SKM-1 treated with dmso at 0.1 percent for 144 hours (cell line): ENCODE results near the gene SCGB1C1.
"Not testable (repeated sequence)": the region's sequence is repeated elsewhere in the genome, so short reads cannot be mapped to it uniquely, and the experiment has no call there.

Experiments
- DNase-seq: peaks from one replicate; lab custom pipeline; 2025; ENCODE audit not compliant: unreplicated experiment; lab: John Stamatoyannopoulos, UW

Gene SCGB1C1

GRCh38 chr11:192674-193128 lies at the start of gene SCGB1C1:
Gene SCGB1C1 (plus strand): TSS chr11:193078. CDS start chr11:193100, 22 bp downstream.
- not testable (repeated sequence) for DNase-seq

DNA sequence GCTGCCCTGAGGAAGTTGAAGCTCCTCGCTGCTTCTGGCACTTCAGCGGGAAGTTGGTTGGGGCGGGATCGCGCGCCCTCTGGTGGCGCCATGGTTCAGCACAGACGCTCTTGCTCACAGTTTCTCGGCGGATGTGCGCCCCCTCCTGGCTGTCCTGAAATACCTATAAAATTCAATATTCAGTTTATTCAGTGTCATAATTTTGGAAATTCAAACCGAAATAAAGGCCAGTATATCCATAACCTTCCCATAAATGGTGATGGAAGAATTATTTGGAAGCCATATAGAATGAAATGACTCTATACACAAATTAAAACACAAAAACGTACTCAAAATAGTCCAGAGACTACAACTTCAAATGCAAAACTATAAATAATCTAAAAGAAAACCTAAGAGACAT lies 12.6 kb upstream of the SCGB1C1 start:
- not testable (repeated sequence) for DNase-seq

DNA sequence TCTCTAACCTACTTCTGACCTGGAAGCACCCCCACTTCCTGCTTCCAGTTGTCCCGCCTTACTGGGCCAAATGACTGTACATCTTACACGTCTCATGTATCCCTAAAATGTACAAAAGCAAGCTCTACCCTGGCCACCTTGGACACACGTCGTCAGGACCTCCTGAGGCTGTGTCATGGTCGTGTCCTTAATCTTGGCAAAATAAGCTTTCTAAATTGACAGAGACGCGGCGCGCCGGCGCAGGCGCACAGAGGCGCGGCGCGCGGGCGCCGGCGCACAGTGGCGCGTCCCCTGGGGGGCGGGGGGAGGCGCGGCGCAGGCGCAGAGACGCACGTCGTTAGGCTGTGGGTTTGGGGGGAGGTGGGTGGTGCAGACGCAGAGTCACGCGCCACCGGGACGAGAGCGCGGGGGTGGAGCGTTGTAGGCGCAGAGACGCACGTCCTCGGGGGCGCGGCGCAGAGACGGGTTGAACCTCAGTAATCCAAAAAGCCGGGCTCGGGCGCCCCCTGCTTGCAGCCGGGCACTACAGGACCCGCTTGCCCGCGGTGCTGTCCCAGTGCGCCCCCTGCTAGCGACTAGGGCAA lies 3.6 kb upstream of the SCGB1C1 start:
- not testable (repeated sequence) for DNase-seq

DNA sequence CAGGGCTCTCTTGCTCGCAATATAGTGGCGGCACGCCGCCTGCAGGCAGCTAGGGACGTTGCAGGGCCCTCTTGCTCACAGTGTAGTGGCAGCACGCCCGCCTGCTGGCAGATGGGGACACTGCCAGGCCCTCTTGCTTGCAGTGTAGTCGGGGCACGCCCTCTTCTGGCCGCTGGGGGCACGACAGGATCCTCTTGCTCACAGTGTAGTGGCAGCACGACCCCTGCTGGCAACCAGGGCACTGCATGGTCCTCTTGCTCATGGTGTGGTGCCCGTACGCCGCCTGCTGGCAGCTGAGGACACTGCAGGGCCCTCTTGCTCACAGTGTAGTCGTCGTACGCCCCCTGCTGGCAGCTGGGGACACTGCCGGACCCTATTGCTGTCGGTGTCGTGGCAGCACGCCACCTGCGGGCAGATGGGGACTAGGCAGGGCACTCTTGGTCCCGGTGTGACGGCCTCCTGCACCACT lies 3.0 kb upstream of the SCGB1C1 start:
- not testable (repeated sequence) for DNase-seq

GRCh38 chr11:190546-190945 lies 2.3 kb upstream of the SCGB1C1 start:
- not testable (repeated sequence) for DNase-seq

GRCh38 chr11:191490-192478 lies 1.1 kb upstream of the SCGB1C1 start:
- not testable (repeated sequence) for DNase-seq

DNA sequence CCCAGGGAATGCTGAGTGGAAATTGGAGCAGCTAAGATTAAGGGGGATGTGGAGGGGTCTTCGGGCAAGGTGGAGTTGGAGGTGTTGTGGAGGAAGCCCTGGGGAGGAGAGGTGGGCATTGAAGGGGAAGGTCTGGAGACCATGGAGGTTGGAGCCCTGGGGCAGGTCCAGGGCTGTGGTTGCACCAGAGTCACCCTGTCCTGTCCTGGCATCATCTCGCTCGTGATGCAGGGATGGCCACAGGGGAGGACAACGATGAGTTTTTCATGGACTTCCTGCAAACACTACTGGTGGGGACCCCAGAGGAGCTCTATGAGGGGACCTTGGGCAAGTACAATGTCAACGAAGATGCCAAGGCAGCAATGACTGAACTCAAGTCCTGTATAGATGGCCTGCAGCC lies 603 bp downstream of the SCGB1C1 start:
- DNase-seq: not testable (repeated sequence)

DNA sequence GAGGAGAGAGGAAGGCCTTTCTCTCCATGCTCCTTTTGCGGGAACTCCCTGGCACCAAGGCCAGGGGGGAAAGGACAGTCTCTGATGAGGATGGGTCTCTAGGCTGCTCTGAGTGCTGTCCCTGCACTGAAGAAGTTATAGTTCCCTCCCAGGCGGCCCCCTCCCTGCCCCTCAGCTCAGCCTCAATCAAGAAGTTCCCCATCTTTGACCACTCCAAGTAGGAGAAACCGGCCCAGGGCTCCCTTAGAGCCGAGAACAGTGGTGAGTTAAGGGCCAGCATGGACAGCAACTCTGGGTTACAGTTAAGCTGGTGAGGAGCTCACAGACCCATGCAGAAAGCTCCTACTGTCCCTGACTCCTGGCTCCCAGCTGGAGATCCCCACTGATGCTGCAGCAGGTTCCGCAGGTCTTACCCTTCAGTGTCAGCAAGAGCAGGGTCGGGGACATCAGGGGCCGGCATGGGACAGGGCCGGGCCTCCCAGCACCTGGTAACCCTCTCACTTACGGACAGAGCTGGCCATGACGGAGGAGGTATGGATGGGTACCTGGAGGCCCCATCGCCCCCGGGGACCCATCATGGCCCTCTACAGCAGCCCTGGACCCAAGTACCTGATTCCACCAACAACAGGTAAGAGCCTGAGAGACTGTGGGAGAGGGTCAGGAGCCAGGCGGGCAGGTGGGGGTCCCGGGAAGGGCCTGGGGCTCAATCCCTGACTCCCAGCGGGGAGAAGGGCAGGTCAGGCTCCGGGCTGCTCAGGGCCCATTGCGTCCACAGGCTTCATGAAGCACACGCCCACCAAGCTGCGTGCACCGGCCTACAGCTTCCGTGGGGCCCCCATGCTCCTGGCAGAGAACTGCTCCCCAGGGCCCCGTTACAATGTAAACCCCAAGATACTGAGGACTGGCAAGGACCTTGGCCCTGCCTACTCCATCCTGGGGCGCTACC lies 4.2 kb downstream of the SCGB1C1 start:
- no peak for DNase-seq

GRCh38 chr11:197741-198235 lies 4.9 kb downstream of the SCGB1C1 start:
- DNase-seq: no peak

DNA sequence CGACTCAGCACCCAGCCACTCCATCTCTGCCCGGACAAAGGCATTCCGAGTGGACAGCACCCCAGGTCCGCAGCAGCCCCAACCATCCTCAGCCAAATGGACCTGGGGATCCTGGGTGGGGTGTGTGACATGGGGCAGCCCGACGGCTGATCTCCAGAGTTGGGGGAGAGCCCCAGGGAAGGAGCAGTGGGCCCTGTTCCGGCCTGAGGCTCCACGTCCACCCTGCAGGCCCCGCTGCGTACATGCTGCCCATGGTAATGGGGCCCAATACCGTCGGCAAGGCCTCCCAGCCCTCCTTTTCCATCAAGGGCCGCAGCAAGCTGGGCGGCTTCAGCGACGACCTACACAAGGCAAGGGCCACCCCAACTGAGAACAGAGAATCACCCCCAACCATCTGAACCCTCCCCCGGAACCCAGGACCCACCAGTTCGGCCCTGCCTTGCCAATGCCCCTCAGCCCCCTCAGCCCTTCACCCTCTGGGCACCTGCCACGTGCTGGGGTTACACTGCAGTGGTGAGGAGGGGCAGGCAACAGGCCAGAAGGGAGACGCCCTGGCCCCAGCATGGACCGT lies 5.4 kb downstream of the SCGB1C1 start:
- no peak for DNase-seq

DNA sequence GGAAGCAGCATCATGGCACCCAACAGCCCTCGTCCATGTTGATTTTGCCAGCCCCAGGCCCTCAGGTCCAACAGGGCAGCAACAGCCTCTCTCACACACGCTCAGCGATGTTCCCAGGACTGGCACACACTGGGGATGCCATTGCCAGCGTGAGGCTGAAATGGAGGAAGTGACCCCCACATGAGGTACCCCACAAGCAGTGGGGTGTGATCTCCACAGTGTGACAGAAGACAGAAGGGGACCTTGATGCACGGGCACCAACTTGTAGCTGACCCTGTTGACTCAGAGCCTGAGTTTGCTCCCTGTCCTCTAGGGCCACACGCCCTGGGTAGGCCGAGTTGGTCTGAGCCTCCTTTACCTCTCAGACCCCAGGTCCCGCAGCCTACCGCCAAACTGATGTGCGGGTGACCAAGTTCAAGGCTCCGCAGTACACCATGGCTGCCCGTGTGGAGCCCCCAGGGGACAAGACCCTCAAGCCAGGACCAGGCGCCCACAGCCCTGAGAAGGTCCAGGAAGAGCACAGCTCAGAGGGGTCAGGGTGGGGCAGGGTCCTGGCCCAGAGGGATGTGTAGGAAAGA lies 6.2 kb downstream of the SCGB1C1 start:
- no peak for DNase-seq

GRCh38 chr11:199782-200181 lies 6.9 kb downstream of the SCGB1C1 start:
- DNase-seq: no peak

- DNase-seq: no peak
Observed at GRCh38 chr11:200224-201003, 7.5 kb downstream of the SCGB1C1 start.

- DNase-seq: no peak
Observed at GRCh38 chr11:201966-202365, 9.1 kb downstream of the SCGB1C1 start.

- no peak for DNase-seq
Observed at GRCh38 chr11:202490-202889, 9.6 kb downstream of the SCGB1C1 start.

DNA sequence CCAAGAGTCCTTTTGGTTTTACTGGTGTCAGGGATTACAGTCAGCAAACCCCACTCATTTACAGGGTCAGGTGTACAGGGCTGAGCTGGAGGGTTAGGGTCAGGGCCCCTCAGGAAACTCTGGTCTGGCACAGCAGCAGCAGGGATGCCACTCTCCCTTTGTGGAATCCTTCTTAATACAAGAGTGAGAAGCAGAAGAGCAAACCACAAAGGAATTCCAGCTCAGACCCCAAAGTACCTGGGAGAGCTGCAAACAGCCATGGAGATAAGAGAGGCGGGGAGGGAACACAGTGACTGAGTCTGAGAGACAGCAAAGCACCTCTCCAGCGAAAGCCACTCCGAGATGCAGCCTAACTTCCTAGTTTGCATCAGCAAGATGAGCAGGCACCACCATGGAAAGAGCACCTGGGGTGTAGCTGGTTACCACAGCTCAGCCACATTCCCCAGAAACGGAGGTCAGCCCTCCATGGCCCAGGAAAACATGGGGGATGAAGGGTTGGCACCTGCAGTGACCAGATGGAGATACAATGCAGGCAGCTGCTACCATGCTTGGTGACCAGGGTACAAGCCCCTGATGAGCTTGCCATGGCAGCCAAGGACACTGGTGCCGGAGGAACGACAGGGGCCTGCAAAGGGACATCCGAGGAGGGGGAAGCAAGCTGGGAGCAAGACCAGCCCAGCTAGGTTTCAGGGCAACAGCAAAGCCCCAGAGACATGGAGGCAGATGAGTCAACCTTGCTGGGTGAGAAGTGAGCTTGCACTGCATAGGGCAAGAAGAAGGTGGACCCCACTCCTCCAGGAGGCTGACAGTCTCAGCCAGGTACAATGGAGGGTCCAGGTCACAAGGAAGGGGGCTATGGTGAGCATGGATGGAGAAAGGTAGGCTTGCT lies 10.4 kb downstream of the SCGB1C1 start:
- DNase-seq: no peak

DNA sequence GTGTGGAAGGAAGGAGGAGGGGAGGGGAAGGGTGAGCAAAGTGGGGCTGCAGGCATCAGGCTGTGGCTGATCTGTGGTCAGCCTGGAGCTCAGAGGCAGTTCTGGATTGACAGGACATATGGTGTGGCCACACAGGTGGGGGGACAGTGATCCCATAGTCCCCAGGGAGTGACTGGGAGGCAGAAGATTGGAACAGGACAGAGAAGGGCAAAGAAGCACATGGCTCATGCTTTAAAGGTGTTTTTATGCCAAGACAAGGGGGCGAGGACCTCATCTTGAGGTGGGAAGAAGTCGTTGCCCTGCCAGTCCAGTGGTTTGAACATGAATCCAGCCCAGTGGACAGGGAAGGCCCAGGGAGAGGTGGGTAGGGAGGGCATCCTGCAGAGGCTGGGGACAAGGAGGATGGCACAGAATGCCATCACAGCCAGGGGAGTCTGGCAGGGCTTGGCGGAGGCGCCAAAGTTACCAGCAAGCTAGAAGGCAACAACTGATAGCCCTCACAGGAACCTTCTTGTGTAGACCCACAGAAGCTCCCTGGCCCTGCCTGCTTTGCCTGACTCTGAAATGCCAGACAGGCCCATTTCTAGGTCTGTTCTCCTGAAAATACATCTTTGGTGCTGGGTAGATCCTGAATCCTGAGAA lies 11.2 kb downstream of the SCGB1C1 start:
- DNase-seq: no peak
